Mammary microvascular endothelial cell (primary cell): Measurements from ENCODE around the gene SHC4. TPM values are rescaled to one million over a fixed set of nuclear protein-coding genes. Genes with fewer than 3 reads are reported as not detected.

Source experiments
- total RNA-seq: library from RNA; depleted of rRNA; stranded (reverse); fragments of >200 nt; gene quantifications from 2 replicates; pipeline ENCODE4 v1.2.3, GENCODE V29; 2015

SHC4 gene
- 0.30 and 0.40 TPM in 2 replicates for total RNA-seq

DNA sequence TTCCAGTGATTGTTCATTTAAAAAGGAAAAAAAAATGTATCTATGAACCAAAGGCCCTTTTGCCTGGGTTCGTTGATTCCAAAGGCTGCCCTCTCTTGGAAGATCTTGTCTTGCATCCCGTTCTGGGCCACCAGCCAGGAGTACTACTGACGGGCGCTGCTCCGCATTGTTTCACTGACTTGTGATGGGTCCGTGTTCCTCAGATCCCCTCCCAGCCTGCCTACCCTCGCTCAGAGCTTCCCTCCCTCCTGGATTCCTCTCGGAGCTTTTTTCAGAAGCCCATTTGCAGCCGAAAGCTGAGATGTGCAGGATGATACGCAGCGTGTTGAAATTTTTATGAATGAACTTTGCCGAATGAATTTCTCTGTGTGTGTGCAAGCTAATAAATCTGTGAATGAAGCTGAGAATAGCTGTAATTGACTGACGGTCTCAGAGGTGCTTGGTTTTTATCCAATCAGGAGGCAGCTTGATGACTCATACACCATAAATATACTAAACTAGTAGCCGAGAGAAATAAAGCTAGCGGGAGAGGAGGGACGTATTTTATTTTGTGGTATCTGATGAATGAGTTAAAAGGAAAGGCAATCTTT is at the start of gene SHC4:
TSS of gene SHC4 (minus strand) at position 396 of the 590 bp plus-strand sequence. CDS start 904 bp downstream, outside the sequence.

GRCh38 chr15:48877630-48878595 is 85.8 kb downstream of the SHC4 start, which contains the start of gene EID1:
TSS of gene EID1 (plus strand) at chr15:48878134. CDS start at chr15:48878177, 43 bp downstream.

DNA sequence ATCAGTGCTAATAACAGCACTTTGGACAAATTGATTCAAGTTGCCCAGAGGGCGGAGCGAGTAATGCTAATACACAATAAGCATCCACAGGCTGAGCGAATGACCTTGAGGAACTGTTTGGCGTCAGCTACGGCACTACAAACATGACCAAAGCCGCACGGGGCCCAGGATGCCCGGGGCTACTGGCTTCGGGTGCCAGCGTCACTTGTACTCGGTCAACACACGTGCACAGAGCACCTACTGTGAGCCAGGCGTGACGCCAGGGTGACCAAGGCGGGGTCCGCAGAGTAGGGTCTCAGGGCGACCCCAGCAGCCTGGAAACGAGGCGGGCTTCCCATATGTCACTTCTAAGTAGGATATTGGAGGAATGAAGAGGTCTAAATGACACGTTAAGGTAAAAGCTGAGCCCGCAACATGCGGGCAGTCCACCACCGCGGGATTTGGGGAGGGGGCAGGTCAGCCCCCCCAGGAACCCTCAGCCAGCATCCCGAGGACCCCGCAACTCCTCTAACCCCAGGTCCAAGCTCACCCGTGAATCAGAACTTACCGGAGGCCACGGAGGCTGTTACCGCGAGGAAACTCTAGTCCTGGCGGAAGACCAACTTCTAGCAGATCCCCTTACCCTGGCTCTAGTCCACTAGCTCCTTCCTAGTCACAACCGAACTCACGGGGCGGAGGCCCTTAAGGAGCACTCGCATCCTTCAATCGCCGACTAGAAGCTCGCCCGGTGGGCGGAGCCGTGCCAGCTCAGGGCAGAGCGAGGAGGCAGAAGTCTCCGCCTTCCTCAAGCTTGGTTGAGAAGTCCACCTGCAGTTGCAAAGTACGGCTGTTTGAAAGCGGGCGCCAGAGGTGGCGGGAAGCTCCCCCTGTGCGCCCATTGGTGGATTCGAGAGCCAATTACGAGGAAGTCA is 153.1 kb downstream of the SHC4 start, which contains the start of gene CEP152:
TSS of gene CEP152 (minus strand) at position 656 of the 911 bp plus-strand sequence. CDS start 5,420 bp downstream, outside the sequence.

Other genes starting within 250 kb of the SHC4 start
- gene CEP152, start 152.8 kb downstream of the SHC4 start, total RNA-seq = 4.2 and 4.4 TPM in 2 replicates
- gene EID1, start 85.8 kb downstream of the SHC4 start, total RNA-seq = 167 and 202 TPM in 2 replicates
- 16.6 and 18.1 TPM in 2 replicates for gene SECISBP2L, start 82.5 kb upstream of the SHC4 start, total RNA-seq
- gene COPS2, start 191.7 kb upstream of the SHC4 start, total RNA-seq = 41.2 and 44.0 TPM in 2 replicates
- 35.5 and 45.9 TPM in 2 replicates for gene GALK2, start 206.3 kb upstream of the SHC4 start, total RNA-seq